Caco-2 (cell line): Measurements from ENCODE around the gene GBX2. TPM values are rescaled to one million over a fixed set of nuclear protein-coding genes. Genes with fewer than 3 reads are reported as not detected.

Source experiments
- BruUV-seq: library from RNA; stranded (reverse); fragments of 400-500 nt; replicated peaks from 2 replicates; lab custom pipeline; 2021; lab: Mats Ljungman, UMichigan
- CTCF ChIA-PET: fragments of 300-600 bp; sonication (Branson Sonifier 250); formaldehyde crosslinking; loops from one replicate; lab custom pipeline; 2022; ENCODE audit warnings: antibody characterized with exemption; lab: Charles Lee
- POLR2A ChIA-PET: fragments of 300-600 bp; sonication (Branson Sonifier 250); formaldehyde crosslinking; loops from one replicate; lab custom pipeline; 2022; ENCODE audit warnings: antibody characterized with exemption; lab: Charles Lee
- DNase-seq, 2 experiments: peaks; one replicate each; pipeline versions ENCODE4 v3.0.0 to v3.0.0-alpha.2; 2020 to 2022
- H3K27me3 ChIP-seq: replicated peaks from 2 replicates; pipeline ENCODE4 v1.6.0; 2011; ENCODE audit warnings: low read length; ENCODE audit not compliant: control insufficient read depth, insufficient read depth
- H3K36me3 ChIP-seq: 2 replicates; pipeline ENCODE4 v1.5.1; 2011; ENCODE audit warnings: low read length; ENCODE audit not compliant: control insufficient read depth, insufficient read depth
- H3K4me1 ChIP-seq: fragments of 250-450 bp; sonication (Bioruptor Pico); 2 replicates; pipeline ENCODE4 v1.5.1; 2020; ENCODE audit warnings: mild to moderate bottlenecking
- H3K4me3 ChIP-seq: 2 replicates; pipeline ENCODE4 v1.5.1; 2011; ENCODE audit warnings: low read depth, mild to moderate bottlenecking, control low read depth, low read length
- H3K9me3 ChIP-seq: fragments of 250-450 bp; sonication (Bioruptor Pico); 2 replicates; pipeline ENCODE4 v1.5.1; 2020; ENCODE audit warnings: mild to moderate bottlenecking, moderate library complexity
- H3K27ac Mint-ChIP-seq: one replicate; pipeline ENCODE4 v1.8.0; 2022; ENCODE audit warnings: mixed read lengths; ENCODE audit not compliant: unreplicated experiment
- H3K27me3 Mint-ChIP-seq: one replicate; pipeline ENCODE4 v1.8.0; 2022; ENCODE audit warnings: mixed read lengths; ENCODE audit not compliant: insufficient read depth, unreplicated experiment
- H3K36me3 Mint-ChIP-seq: one replicate; pipeline ENCODE4 v1.8.0; 2022; ENCODE audit warnings: mild to moderate bottlenecking, mixed read lengths; ENCODE audit not compliant: insufficient read depth, unreplicated experiment
- H3K4me1 Mint-ChIP-seq: one replicate; pipeline ENCODE4 v1.8.0; 2022; ENCODE audit warnings: low read depth, mixed read lengths; ENCODE audit not compliant: unreplicated experiment
- H3K4me3 Mint-ChIP-seq: one replicate; pipeline ENCODE4 v1.8.0; 2022; ENCODE audit warnings: mild to moderate bottlenecking, moderate library complexity, mixed read lengths; ENCODE audit not compliant: unreplicated experiment
- H3K9me3 Mint-ChIP-seq: one replicate; pipeline ENCODE4 v1.8.0; 2022; ENCODE audit warnings: mixed read lengths; ENCODE audit not compliant: unreplicated experiment
- intact Hi-C: fragments of 100-400 bp; cut with micrococcal nuclease; formaldehyde crosslinking; loops from one replicate; pipeline ENCODE4 v1.10.0; 2022; ENCODE audit not compliant: unreplicated experiment
- total RNA-seq: library from RNA; stranded (reverse); gene quantifications from 2 replicates; pipeline ENCODE4 v1.2.3, GENCODE V29; 2022
- TF ChIP-seq, protein P1 (sequence below), 2 experiments: fragments of 200-600 bp in 1 of 2; IDR thresholded peaks; 1 replicate in 1 of 2; 2 replicates in 1 of 2; pipeline versions ENCODE4 v1.5.1 to v1.8.0; 2011 to 2022; ENCODE audit warnings: antibody characterized with exemption in 1 of 2, control low read depth in 1 of 2, inconsistent platforms in 1 of 2, low read depth in 1 of 2, low read length in 1 of 2, mild to moderate bottlenecking in 1 of 2, moderate library complexity in 1 of 2; ENCODE audit not compliant: insufficient read depth in 1 of 2, severe bottlenecking in 1 of 2, unreplicated experiment in 1 of 2

The GBX2 gene
- total RNA-seq, 1 experiment from 2014 or later, result 2.1 TPM

DNA sequence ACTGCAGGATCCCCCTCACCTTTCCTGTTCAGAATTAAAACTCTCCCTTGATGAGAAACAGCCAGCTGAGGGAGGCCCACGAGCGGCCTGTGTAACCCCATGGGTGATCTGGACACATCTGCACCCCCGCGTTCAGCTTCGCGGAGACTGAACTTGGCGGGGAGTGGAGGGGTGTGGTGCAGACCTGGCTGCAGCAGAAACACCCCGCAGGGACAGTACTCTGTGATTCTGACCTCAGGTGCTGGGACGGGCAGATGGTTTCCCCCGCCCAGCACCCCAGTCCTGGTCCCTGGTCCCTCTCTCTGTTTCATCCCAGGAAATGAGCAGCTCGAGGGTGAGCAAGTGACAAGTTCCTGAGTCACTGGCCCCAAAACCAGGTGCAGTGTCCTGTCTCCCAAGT lies 41.2 kb downstream of the GBX2 start:
- TF ChIP-seq, protein P1, sequence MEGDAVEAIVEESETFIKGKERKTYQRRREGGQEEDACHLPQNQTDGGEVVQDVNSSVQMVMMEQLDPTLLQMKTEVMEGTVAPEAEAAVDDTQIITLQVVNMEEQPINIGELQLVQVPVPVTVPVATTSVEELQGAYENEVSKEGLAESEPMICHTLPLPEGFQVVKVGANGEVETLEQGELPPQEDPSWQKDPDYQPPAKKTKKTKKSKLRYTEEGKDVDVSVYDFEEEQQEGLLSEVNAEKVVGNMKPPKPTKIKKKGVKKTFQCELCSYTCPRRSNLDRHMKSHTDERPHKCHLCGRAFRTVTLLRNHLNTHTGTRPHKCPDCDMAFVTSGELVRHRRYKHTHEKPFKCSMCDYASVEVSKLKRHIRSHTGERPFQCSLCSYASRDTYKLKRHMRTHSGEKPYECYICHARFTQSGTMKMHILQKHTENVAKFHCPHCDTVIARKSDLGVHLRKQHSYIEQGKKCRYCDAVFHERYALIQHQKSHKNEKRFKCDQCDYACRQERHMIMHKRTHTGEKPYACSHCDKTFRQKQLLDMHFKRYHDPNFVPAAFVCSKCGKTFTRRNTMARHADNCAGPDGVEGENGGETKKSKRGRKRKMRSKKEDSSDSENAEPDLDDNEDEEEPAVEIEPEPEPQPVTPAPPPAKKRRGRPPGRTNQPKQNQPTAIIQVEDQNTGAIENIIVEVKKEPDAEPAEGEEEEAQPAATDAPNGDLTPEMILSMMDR (IDR thresholded peaks at IDR 0.05; ENCODE audit: insufficient read depth in 1 of 2, low read depth in 1 of 2, low read length in 1 of 2, severe bottlenecking in 1 of 2, unreplicated experiment in 1 of 2), result no peak
- no peaks in the 10 kb centered on the region for H3K4me1 Mint-ChIP-seq
- no peak for DNase-seq
- Histone ChIP-seq H3K27me3 (no peaks in the 10 kb centered on the region), H3K4me1 (no peaks in the 10 kb centered on the region), H3K36me3 (no peaks in the 10 kb centered on the region; the same call in 1 of the 2 replicates), H3K9me3 (no peaks in the 10 kb centered on the region), H3K4me3 (no peak overlapping the region)
- no TSS peak for BruUV-seq
- no peak overlapping the region for H3K27ac Mint-ChIP-seq
- H3K27me3 Mint-ChIP-seq, result no peaks in the 10 kb centered on the region
- intact Hi-C loops, result no loop called here
- POLR2A ChIA-PET, result interaction anchor here (0.6 kb wide), 1 partner anchor 181 kb away, joined by 6 read pairs; no protein-coding TSS in a partner anchor
- H3K36me3 Mint-ChIP-seq, result no peaks in the 10 kb centered on the region
- no peak overlapping the region for H3K4me3 Mint-ChIP-seq
- no peaks in the 10 kb centered on the region for H3K9me3 Mint-ChIP-seq
- CTCF ChIA-PET, result no interaction called here

DNA sequence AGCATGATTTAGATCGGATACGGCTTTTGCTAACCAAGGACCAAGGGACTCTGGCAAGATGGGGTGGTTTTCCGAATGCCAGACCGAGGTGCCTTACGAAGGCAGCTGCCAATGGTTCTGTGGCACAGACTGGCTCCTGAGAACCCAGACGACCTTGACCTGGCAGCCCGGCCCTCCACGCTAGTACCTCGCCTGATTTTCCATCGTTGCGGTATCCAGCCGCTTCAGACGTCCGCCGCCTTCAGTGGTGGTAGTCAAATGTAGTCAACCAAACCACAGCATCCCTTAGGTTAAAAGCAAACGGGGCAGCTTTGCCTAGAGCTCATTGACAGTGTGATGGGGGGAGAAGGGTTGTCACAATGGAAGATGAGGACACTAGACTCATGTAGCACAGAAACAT lies 42.6 kb downstream of the GBX2 start:
- CTCF ChIA-PET, result no interaction called here

DNA sequence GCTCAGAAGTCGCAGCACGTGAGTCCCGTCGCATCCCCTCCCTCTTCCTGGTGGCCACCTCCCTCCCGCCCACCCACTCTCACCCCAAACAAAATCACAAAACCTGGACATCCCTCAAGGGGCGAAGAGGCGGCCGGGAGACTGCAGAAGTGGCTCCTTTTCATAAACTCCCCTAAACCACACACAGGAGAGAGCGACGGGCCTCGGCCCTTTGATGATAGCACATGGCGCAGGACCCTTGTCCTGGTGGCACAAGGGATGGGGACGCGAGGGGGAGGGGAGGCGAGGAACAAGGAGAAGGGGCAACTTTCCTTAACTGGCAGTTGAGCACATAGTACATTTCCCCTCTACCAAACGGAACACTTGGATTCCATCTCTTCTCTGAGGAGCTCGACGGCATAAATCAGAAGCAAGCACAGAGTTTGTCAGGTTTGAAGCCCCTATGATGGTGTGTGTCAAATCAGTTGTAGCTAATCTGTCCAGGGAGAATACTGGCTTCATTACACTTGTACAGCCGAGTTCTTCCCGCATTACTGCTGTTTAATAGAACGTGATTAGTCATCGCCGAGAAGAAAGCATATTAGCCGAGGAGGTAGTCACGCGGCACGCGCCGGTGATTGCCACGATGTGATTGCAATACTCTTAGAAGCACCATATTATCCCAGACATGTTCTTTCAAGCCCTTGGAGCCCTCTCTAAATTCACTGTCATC lies 43.8 kb downstream of the GBX2 start:
- TF ChIP-seq, protein P1 (IDR thresholded peaks at IDR 0.05; ENCODE audit: insufficient read depth in 1 of 2, low read depth in 1 of 2, low read length in 1 of 2, severe bottlenecking in 1 of 2, unreplicated experiment in 1 of 2), result no peak
- no peaks in the 10 kb centered on the region; the same call in 1 of the 2 replicates for H3K36me3 ChIP-seq
- no peak overlapping the region for H3K27ac Mint-ChIP-seq
- no peaks in the 10 kb centered on the region for H3K4me1 ChIP-seq
- POLR2A ChIA-PET, result no interaction called here
- CTCF ChIA-PET, result no interaction called here
- no peaks in the 10 kb centered on the region for H3K9me3 Mint-ChIP-seq
- intact Hi-C loops, result no loop called here
- BruUV-seq, result TSS peak; percentile 25
- no peak overlapping the region for H3K4me3 ChIP-seq
- no peaks in the 10 kb centered on the region for H3K27me3 ChIP-seq
- no peak overlapping the region for H3K4me3 Mint-ChIP-seq
- no peaks in the 10 kb centered on the region for H3K27me3 Mint-ChIP-seq
- H3K4me1 Mint-ChIP-seq, result no peaks in the 10 kb centered on the region
- H3K9me3 ChIP-seq, result no peaks in the 10 kb centered on the region
- no peak for DNase-seq
- H3K36me3 Mint-ChIP-seq, result peaks cover 1% of the 10 kb centered on the region

More for the DNA sequence above, 42.6 kb downstream of the GBX2 start:
- Histone ChIP-seq H3K9me3 (no peaks in the 10 kb centered on the region), H3K27me3 (no peaks in the 10 kb centered on the region), H3K36me3 (no peaks in the 10 kb centered on the region; the same call in 1 of the 2 replicates), H3K4me3 (no peak overlapping the region), H3K4me1 (no peaks in the 10 kb centered on the region)
- DNase-seq, result no peak
- no TSS peak for BruUV-seq
- Mint-ChIP-seq H3K9me3 (no peaks in the 10 kb centered on the region), H3K27ac (no peak overlapping the region), H3K4me1 (no peaks in the 10 kb centered on the region), H3K36me3 (no peaks in the 10 kb centered on the region), H3K4me3 (no peak overlapping the region), H3K27me3 (no peaks in the 10 kb centered on the region)
- intact Hi-C loops, result no loop called here
- POLR2A ChIA-PET, result no interaction called here
- TF ChIP-seq, protein P1 (IDR thresholded peaks at IDR 0.05; ENCODE audit: insufficient read depth in 1 of 2, low read depth in 1 of 2, low read length in 1 of 2, severe bottlenecking in 1 of 2, unreplicated experiment in 1 of 2), result no peak
